AG04449 (cell line): Measurements from ENCODE around the gene PCF11.

Source experiments
- CTCF ChIA-PET: fragments of 350-600 bp; formaldehyde crosslinking; extraction: SDS; loops from one replicate; lab custom pipeline; 2021; ENCODE audit warnings: antibody characterized with exemption; lab: Yijun Ruan, JAX
- POLR2A ChIA-PET: fragments of 400-600, 350-600 bp; formaldehyde crosslinking; extraction: SDS; loops from one replicate; lab custom pipeline; 2020; ENCODE audit warnings: antibody characterized with exemption, inconsistent platforms; lab: Yijun Ruan, JAX
- DNase-seq: peaks from one replicate; pipeline ENCODE4 v3.0.0-alpha.2; 2010; ENCODE audit warnings: low read depth, low spot score
- H3K4me3 ChIP-seq: 2 replicates; pipeline ENCODE4 v1.5.1; 2011; ENCODE audit warnings: low read depth, mild to moderate bottlenecking, control low read depth, low read length
- CTCF ChIP-seq: IDR thresholded peaks from one replicate; pipeline ENCODE4 v1.5.1; 2011; ENCODE audit warnings: mild to moderate bottlenecking, moderate library complexity, low read length, control low read depth, inconsistent platforms; ENCODE audit not compliant: insufficient read depth; ENCODE audit errors: missing control alignments

PCF11 gene

DNA sequence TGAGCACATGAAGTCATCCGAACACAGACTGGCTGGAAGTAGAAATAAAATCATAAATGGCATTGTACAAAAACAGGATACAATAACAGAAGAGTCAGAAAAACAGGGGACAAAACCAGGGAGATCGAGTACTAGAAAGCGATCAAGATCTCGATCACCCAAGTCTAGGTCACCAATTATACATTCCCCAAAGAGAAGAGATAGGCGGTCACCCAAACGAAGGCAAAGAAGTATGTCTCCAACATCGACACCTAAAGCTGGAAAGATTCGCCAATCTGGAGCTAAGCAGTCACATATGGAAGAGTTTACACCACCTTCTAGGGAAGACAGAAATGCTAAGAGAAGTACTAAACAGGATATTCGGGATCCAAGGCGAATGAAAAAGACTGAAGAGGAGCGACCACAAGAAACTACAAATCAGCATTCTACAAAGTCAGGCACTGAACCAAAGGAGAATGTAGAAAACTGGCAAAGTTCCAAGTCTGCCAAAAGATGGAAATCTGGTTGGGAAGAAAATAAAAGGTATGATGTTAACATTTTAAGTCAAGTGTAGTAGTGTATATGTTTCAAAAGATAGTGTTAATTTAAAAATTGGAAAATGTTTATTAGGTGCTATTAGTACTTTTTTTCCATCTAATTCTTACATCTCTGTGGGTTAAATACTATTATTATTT, 9.4 kb downstream of the PCF11 start:
- ChIA-PET POLR2A (no interaction called here), CTCF (no interaction called here)
- no peak overlapping the region for H3K4me3 ChIP-seq
- DNase-seq, result no peak
- no peak for TF ChIP-seq CTCF

DNA sequence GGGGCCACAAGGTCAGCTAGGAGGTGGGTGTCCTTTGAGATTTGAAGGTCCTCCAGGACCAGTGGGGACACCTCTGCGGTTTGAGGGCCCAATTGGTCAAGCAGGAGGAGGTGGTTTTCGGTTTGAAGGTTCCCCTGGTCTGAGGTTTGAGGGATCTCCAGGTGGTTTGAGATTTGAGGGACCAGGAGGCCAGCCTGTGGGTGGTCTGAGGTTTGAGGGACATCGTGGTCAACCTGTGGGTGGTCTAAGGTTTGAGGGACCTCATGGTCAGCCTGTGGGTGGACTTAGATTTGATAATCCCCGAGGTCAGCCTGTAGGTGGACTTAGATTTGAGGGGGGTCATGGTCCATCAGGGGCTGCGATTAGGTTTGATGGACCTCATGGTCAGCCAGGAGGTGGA, 11.8 kb downstream of the PCF11 start:
- POLR2A ChIA-PET, result no interaction called here
- CTCF ChIA-PET, result interaction anchor here (0.9 kb wide), 1 partner anchor 267 kb away, joined by 3 read pairs; the partner anchor contains the start of gene DDIAS
- TF ChIP-seq CTCF, result no peak
- H3K4me3 ChIP-seq, result no peak overlapping the region
- DNase-seq, result no peak

DNA sequence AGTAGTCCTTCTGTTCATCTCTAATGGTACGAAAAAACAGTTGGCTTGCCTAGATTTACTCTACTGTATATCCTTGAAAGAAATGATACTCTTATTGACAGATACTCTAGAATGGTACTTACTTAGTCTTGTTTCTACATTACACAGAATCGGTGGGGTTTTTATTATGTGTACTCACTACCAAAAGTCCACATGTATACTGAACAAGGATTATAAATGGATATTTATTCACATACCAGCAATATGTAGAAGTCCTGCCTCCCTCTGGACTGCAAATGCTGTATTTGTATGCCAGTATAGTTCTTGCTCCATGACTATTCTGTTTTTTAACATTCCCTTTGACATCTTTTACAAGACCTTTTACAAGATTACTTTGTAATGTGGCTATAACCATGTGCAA, 13.9 kb downstream of the PCF11 start:
- H3K4me3 ChIP-seq, result no peak overlapping the region
- POLR2A ChIA-PET, result no interaction called here
- DNase-seq, result no peak

GRCh38 chr11:83172551-83172950, 15.6 kb downstream of the PCF11 start:
- DNase-seq, result no peak
- CTCF ChIA-PET, result interaction anchor here (1.0 to 1.6 kb wide), 2 partner anchors 13 to 267 kb away, joined by 3 to 4 read pairs; no protein-coding TSS in a partner anchor
- no peak for TF ChIP-seq CTCF
- H3K4me3 ChIP-seq, result no peak overlapping the region
- POLR2A ChIA-PET, result no interaction called here

More for the DNA sequence above, 13.9 kb downstream of the PCF11 start:
- CTCF ChIA-PET, result interaction anchor here (1.0 kb wide), 1 partner anchor 11 kb away, joined by 3 read pairs; no protein-coding TSS in a partner anchor
- TF ChIP-seq CTCF, result no peak

DNA sequence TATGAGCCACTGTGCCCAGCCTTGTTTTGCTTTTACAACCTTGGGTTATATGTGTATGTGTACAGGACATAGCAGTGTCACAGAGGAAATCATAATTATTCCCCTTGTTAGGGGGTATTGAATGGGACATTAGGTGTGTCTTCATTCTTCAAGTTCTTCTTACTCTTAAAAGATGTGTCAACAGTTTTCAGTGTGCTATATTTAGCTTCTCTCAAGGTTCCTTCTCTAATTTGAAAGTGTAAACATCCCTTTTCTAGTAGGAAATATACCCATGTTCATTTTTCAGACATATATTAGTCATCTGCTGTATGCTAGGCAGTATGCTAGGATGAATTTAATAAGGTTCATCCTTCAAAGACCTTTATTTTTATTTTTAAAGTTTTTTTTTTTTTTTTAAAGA, 17.1 kb downstream of the PCF11 start:
- CTCF ChIA-PET, result no interaction called here
- no peak overlapping the region for H3K4me3 ChIP-seq
- POLR2A ChIA-PET, result no interaction called here
- no peak for DNase-seq
- TF ChIP-seq CTCF, result no peak

DNA sequence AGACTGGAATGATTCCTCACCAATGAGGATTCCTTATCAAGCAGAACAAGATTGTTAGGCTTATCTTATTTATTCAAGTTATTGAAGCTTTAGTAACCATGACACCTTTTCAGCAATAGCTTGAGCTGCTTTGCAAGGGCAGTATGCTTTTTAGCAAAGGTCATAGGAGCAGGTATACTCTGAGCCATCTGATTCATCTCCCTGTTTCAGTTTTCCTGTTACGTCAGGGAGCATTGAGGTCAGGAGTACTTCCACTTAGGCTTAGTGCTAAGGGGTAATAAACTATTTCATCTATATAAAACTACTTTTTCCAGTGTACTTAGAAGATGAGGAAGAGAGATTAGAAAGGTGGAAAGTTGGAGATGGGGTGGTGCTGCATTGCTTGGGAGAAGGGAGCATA, 18.9 kb downstream of the PCF11 start:
- no peak overlapping the region for H3K4me3 ChIP-seq
- DNase-seq, result no peak
- no peak for TF ChIP-seq CTCF
- ChIA-PET POLR2A (no interaction called here), CTCF (interaction anchor here (0.9 kb wide), 1 partner anchor 11 kb away, joined by 3 read pairs; no protein-coding TSS in a partner anchor)
